Panc1 (cell line): Measurements from ENCODE around the gene DRG1. TPM values are rescaled to one million over a fixed set of nuclear protein-coding genes. Genes with fewer than 3 reads are reported as not detected.

Experiments
- ATAC-seq: fragments of 200-7000 bp; cut with Tn5 transposase; 2 replicates; pipeline ENCODE4 v1.9.1; 2020; ENCODE audit warnings: mild to moderate bottlenecking, moderate library complexity
- BruUV-seq: library from RNA; stranded (reverse); fragments of 400-500 nt; replicated peaks from 2 replicates; lab custom pipeline; 2021; lab: Mats Ljungman, UMichigan
- CTCF ChIA-PET: fragments of 300-600 bp; sonication (Branson Sonifier 250); formaldehyde crosslinking; loops from one replicate; lab custom pipeline; 2022; ENCODE audit warnings: antibody characterized with exemption; lab: Charles Lee
- POLR2A ChIA-PET: fragments of 300-600 bp; sonication (Branson Sonifier 250); formaldehyde crosslinking; loops from one replicate; lab custom pipeline; 2022; ENCODE audit warnings: antibody characterized with exemption; lab: Charles Lee
- DNase-seq: peaks from one replicate; pipeline ENCODE4 v3.0.0-alpha.2; 2010; ENCODE audit warnings: low read depth, low spot score
- H3K27ac ChIP-seq: 2 replicates; pipeline ENCODE4 v1.5.1; 2011; ENCODE audit warnings: mild to moderate bottlenecking, low read length, inconsistent platforms
- H3K27me3 ChIP-seq: fragments of 200-500 bp; sonication (Bioruptor generic); 2 replicates; pipeline ENCODE4 v1.6.0; 2014; ENCODE audit warnings: low read length, inconsistent platforms; ENCODE audit not compliant: control insufficient read depth, insufficient read depth
- H3K36me3 ChIP-seq: fragments of 200-500 bp; sonication (Bioruptor generic); 2 replicates; pipeline ENCODE4 v1.5.1; 2014; ENCODE audit warnings: inconsistent platforms, mild to moderate bottlenecking, low read length, moderate library complexity; ENCODE audit not compliant: control insufficient read depth, insufficient read depth
- H3K4me1 ChIP-seq: 2 replicates; pipeline ENCODE4 v1.5.1; 2011; ENCODE audit warnings: inconsistent platforms, mild to moderate bottlenecking, low read length, moderate library complexity; ENCODE audit not compliant: control insufficient read depth, insufficient read depth
- H3K4me3 ChIP-seq, 2 experiments: 2 replicates each; pipeline ENCODE4 v1.5.1; 2011 to 2012; ENCODE audit warnings: low read depth in 2 of 2, low read length in 2 of 2, mild to moderate bottlenecking in 2 of 2, inconsistent platforms in 1 of 2, moderate library complexity in 1 of 2
- H3K9me3 ChIP-seq: fragments of 200-500 bp; sonication (Bioruptor generic); 2 replicates; pipeline ENCODE4 v1.5.1; 2014; ENCODE audit warnings: low read depth, mild to moderate bottlenecking, inconsistent platforms, low read length, moderate library complexity; ENCODE audit not compliant: control insufficient read depth, insufficient read depth
- CTCF ChIP-seq: fragments of 450-650 bp; IDR thresholded peaks from 2 replicates; pipeline ENCODE4 v1.5.1; 2017; ENCODE audit warnings: mild to moderate bottlenecking
- POLR2AphosphoS5 ChIP-seq: IDR thresholded peaks from 2 replicates; pipeline ENCODE4 v1.6.1; 2012; ENCODE audit warnings: mild to moderate bottlenecking, low read depth, low read length, moderate library complexity
- SIN3A ChIP-seq: IDR thresholded peaks from 2 replicates; pipeline ENCODE4 v1.6.1; 2012; ENCODE audit warnings: low read depth, mild to moderate bottlenecking, low read length, moderate library complexity, borderline replicate concordance; ENCODE audit not compliant: insufficient read depth
- TCF7L2 ChIP-seq: IDR thresholded peaks from 2 replicates; pipeline ENCODE4 v1.6.1; 2011; ENCODE audit warnings: mild to moderate bottlenecking, low read depth, low read length, inconsistent platforms
- in situ Hi-C: cut with HindIII; loops from 2 replicates; pipeline ENCODE4 v1.10.0; 2016; ENCODE audit warnings: low sequenced_read_pairs, low pct_unique_long_range_greater_than_20kb
- intact Hi-C: fragments of 100-400 bp; cut with micrococcal nuclease; formaldehyde crosslinking; loops from one replicate; pipeline ENCODE4 v1.10.0; 2022; ENCODE audit not compliant: unreplicated experiment
- total RNA-seq: library from RNA; stranded (reverse); gene quantifications from one replicate; pipeline ENCODE4 v1.2.1, GENCODE V29; 2021; ENCODE audit not compliant: unreplicated experiment
- TF ChIP-seq, protein P1 (sequence below), 2 experiments: IDR thresholded peaks; 2 replicates each; pipeline ENCODE4 v1.6.1; 2011 to 2012; ENCODE audit warnings: low read depth in 2 of 2, control low read depth in 1 of 2, low read length in 1 of 2, mild to moderate bottlenecking in 1 of 2, moderate library complexity in 1 of 2; ENCODE audit not compliant: insufficient read depth in 1 of 2

DRG1 gene
- total RNA-seq, 1 experiment from 2014 or later: 51.2 TPM

DNA sequence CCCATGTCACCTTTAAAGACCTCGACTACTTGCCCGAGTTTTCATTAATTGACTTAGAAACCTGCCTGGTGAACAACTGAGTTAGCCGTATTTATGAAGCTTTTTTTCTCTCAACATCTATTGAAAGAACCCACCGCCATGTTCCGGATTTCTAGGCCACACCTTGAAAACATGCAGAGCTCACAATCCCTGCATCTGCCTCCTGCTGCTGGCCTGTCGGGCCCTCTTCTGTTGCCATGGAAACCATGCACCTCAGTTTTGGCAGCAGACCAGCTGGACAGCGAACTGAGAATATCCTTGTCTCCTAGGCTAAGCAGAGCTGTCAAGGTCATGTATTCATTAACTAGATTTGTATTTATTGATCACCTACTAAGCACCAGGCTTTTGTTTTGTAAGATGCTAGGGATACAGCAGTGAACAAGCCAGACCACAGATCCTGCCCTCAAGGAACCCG lies 49.0 kb upstream of the DRG1 start:
- ChIA-PET POLR2A (no interaction called here), CTCF (no interaction called here)
- Histone ChIP-seq H3K27me3 (no peaks in the 10 kb centered on the region), H3K27ac (no peak overlapping the region), H3K4me1 (peaks cover 4% of the 10 kb centered on the region), H3K36me3 (no peaks in the 10 kb centered on the region), H3K4me3 (no peak overlapping the region), H3K9me3 (no peaks in the 10 kb centered on the region)
- intact Hi-C loops (no loop called here), in situ Hi-C loops (no loop called here)
- ATAC-seq (no peak), DNase-seq (no peak)
- no TSS peak for BruUV-seq
- TF ChIP-seq CTCF: no peak
- TF ChIP-seq POLR2AphosphoS5: no peak
- no peak for TF ChIP-seq TCF7L2
- TF ChIP-seq SIN3A: no peak
- TF ChIP-seq, protein P1, sequence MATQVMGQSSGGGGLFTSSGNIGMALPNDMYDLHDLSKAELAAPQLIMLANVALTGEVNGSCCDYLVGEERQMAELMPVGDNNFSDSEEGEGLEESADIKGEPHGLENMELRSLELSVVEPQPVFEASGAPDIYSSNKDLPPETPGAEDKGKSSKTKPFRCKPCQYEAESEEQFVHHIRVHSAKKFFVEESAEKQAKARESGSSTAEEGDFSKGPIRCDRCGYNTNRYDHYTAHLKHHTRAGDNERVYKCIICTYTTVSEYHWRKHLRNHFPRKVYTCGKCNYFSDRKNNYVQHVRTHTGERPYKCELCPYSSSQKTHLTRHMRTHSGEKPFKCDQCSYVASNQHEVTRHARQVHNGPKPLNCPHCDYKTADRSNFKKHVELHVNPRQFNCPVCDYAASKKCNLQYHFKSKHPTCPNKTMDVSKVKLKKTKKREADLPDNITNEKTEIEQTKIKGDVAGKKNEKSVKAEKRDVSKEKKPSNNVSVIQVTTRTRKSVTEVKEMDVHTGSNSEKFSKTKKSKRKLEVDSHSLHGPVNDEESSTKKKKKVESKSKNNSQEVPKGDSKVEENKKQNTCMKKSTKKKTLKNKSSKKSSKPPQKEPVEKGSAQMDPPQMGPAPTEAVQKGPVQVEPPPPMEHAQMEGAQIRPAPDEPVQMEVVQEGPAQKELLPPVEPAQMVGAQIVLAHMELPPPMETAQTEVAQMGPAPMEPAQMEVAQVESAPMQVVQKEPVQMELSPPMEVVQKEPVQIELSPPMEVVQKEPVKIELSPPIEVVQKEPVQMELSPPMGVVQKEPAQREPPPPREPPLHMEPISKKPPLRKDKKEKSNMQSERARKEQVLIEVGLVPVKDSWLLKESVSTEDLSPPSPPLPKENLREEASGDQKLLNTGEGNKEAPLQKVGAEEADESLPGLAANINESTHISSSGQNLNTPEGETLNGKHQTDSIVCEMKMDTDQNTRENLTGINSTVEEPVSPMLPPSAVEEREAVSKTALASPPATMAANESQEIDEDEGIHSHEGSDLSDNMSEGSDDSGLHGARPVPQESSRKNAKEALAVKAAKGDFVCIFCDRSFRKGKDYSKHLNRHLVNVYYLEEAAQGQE (IDR thresholded peaks at IDR 0.05; ENCODE audit: insufficient read depth in 1 of 2, low read depth in 2 of 2, low read length in 1 of 2): no peak

DNA sequence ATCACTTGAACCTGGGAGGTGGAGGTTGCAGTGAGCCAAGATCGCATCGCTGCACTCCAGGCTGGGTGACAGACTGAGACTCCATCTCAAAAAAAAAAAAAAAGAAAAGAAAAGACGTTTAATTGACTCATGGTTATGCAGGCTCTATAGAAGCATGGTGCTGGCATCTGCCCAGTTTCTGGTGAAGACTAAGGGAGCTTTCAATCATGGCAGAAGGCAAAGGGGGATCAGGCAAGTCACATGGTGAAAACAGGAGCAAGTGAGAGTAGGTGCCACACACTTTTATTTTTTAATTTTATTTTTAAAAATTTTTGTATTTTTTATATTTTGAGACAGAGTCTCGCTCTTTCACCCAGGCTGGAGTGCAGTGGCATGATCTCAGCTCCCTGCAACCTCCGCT lies 44.9 kb upstream of the DRG1 start:
- no peaks in the 10 kb centered on the region for H3K9me3 ChIP-seq
- H3K27me3 ChIP-seq: no peaks in the 10 kb centered on the region
- H3K27ac ChIP-seq: no peak overlapping the region
- H3K36me3 ChIP-seq: no peaks in the 10 kb centered on the region
- H3K4me1 ChIP-seq: no peaks in the 10 kb centered on the region
- H3K4me3 ChIP-seq: no peak overlapping the region
- TF ChIP-seq SIN3A: no peak
- TF ChIP-seq, protein P1 (IDR thresholded peaks at IDR 0.05; ENCODE audit: insufficient read depth in 1 of 2, low read depth in 2 of 2, low read length in 1 of 2): no peak
- TF ChIP-seq TCF7L2: no peak
- TF ChIP-seq POLR2AphosphoS5: no peak
- no peak for TF ChIP-seq CTCF
- intact Hi-C loops: no loop called here
- BruUV-seq: no TSS peak
- in situ Hi-C loops: no loop called here
- DNase-seq: no peak
- ChIA-PET CTCF (no interaction called here), POLR2A (no interaction called here)
- ATAC-seq: no peak
